Activated CD8-positive, alpha-beta memory T cell treated with anti-CD3 and anti-CD28 coated beads for 1 hour (primary cell): ENCODE measurements around the gene SNIP1.
A peak's percentile ranks its signal among the peaks of the same experiment; 100 is the strongest.
"Not testable (repeated sequence)": the region's sequence is repeated elsewhere in the genome, so short reads cannot be mapped to it uniquely, and the experiment has no call there.

ENCODE experiments used
- DNase-seq, 2 donors: peaks; one replicate each; pipeline ENCODE4 v3.0.0-alpha.2; 2020; ENCODE audit warnings: low read depth in 1 of 2; ENCODE audit errors: extremely low read depth in 1 of 2

SNIP1 gene

GRCh38 chr1:37515185-37516034, 38.7 kb downstream of the SNIP1 start:
- no peak for DNase-seq

- peak; percentile 39 to 80 for DNase-seq
These were observed 39.5 kb downstream of the SNIP1 start, which contains the start of gene MEAF6 for GRCh38 chr1:37514350-37515184. MEAF6 (minus strand) TSS chr1:37514766; CDS start chr1:37514746, 20 bp downstream.

DNA sequence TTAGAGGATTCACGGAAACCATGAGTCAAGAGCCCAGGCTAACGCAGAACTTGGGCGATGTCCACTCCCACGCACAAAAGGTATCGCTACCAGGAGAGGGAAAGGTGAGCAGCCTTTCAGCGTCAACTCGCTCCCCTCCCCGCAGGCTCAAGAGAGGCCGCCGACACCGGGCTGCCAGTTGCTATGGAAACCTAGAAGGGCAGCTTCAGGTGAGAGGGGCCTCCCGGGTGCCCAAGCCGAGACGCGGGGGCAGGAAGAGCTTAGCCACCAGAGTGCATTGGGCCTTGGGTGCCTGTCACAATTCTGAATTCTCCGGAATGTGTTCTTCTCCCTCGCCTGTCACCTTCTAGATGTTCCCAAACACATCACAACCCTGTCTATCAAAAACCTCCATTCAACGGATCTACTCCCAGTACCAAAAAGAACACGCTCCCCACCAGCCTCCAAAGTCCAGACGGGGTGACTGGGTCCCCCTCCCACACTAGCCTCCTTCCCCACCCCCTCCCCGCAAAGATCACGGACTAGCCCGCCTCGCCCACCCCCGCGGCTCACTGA, 40.2 kb downstream of the SNIP1 start:
- DNase-seq = peak in 1 of 2 donors; percentile 22

- DNase-seq = no peak
These were observed 44.9 kb downstream of the SNIP1 start for GRCh38 chr1:37509181-37509580.

DNA sequence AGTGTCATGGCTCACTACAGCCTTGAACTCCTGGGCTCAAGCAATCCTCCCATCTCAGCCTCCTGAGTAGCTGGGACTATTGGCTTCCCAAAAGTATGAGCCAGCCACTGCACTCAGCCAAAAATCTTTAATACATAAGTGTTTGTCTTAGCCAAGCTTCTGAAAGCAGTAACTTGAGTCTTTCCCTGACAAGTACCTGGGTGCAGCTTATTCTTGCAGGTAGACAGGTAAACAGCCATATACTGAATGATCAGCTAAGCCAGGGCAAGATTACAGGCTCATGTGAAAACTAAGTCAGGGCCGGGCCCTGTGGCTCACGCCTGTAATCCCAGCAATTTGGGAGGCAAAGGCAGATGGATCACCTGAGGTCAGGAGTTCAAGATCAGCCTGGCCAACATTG, 47.4 kb downstream of the SNIP1 start:
- DNase-seq = no peak

DNA sequence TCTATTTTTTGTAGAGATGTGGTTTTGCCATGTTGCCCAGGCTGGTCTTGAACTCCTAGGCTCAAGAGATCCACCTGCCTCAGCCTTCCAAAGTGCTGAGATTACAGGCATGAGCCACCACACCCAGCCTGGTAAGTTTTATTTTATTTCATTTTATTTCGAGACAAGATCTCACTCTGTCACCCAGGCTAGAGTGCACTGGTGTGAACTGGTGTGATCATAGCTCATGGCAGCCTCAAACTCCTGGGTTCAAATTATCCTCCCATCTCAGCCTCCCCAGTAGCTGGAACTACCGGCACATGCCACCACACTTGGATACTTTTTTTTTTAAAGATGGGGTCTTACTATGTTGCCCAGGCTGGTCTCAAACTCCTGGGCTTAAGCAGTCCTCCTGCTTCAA, 51.3 kb downstream of the SNIP1 start:
- DNase-seq = not testable (repeated sequence)

DNA sequence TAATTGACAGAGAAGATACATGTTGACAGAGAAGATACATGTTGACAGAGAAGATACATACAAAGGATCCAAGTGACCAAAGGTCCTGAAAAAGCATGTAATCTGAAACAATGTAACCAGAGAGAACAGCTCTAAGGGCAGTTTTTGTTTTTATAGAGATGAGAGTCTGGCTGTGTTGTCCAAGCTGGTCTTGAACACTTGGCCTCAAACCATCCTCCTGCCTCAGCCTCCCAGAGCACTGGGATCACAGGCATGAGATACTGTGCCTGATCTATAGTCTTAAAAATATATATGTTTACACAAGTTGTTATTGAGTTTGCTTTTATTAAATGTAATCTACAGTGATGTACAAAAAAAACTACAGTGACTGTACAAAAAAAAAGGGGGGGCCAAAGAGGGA, 52.0 kb downstream of the SNIP1 start:
- DNase-seq = no peak

DNA sequence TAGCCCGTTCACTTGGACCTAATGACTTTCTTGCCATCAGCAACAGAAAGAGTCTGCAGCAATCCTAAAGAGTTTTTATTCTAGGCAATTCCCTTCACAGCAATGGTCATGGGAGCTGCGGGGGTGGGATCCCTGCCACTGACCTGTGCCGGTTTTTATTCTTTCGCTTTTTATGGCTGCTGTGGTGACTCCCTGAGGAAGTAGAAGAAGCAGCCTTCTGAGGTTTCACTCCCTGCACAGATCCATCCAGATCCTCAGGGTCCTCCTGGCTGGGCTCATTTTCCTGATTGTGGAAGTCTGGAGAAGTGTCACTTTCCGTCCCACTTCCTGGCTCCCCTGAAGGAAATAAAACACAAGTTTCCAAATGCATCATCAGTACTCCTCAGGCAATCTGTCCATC, 52.4 kb downstream of the SNIP1 start:
- DNase-seq = no peak

- no peak for DNase-seq
These were observed 55.0 kb downstream of the SNIP1 start for GRCh38 chr1:37498872-37499617.

DNA sequence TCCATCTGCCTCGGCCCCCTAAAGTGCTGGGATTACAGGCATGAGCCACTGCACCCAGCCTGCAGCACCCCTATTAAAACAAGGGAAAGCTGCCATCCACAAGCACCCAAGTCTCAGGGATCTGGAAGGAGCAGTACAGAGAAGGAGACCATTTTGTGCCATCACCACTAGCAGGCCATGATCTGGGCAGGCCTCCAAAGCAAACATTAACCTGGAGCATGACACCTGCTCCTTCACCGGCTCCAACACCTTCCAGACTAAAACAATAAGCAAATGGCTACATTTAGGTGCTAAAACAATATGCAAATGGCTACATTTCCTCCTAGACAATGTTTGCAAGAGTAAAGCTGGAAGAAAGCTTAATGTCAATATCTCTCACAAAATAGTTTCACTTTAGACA, 56.3 kb downstream of the SNIP1 start:
- DNase-seq = no peak

GRCh38 chr1:37495875-37496274, 58.2 kb downstream of the SNIP1 start:
- DNase-seq = no peak

DNA sequence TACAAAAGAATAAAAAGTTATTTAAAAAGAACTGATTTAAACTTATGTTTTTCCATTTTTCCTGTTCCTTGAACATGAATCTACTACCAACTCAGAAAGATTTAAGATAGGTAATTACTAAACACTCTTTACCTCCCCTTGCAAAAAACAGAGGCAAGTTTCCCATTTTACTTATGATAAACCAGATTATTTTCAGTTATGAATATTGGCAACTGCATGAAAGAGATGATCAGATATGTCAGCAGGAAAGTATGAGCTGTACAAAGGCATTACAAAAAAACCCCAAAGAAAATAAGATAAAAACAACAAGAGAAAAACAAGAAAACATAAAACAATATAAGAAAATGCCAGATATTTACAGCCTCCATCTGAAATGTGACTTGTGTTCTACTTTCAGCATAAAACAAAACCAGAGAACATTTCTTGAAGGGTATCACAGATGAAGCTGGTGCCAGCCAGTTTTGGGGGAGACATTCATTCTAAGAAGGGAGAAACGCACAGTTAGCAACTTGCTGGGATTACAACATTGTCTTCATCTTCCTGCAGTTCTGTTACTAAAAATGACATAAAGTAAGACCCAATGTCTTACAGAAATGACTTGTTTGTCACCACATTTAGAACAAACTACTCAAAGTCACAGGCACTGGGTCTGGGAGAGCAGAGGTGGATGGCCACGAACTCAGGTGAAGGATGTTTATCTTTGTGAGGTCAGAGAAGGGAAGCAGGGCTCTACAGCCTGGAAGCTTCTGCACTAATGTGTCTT, 60.6 kb downstream of the SNIP1 start:
- no peak for DNase-seq

- no peak for DNase-seq
These were observed 66.5 kb downstream of the SNIP1 start for GRCh38 chr1:37487619-37487984.

GRCh38 chr1:37486680-37487618, 67.1 kb downstream of the SNIP1 start:
- peak in 1 of 2 donors; percentile 71 for DNase-seq

- no peak for DNase-seq
These were observed 68.0 kb downstream of the SNIP1 start for GRCh38 chr1:37485902-37486679.
